ENCODE results near the gene CTXN2. TPM values are rescaled to one million over a fixed set of nuclear protein-coding genes. Genes with fewer than 3 reads are reported as not detected.

Gene CTXN2
- total and polyA plus RNA-seq, 9 of the 15 experiments (the other 6 are each of a cell fraction or from before 2014, with no cell fraction given): not detected

DNA sequence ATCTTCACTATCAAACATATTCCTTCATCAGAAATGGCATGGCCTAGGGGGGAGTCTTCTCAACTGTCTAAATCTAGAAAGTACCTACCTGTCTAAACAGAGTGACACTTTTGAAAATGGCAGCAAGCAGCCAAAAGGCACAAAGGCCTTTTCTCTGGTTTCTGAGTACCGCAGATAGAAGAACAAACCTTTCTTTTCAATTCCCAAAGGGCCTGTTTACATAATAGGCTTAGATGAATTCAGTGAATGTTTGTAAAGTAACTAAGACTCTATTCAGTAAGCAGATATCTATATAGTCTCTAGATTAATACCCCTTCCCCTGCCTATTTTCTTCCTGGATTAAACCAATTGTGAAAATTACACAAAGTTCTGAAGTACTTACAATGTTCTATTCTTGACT lies 20.5 kb upstream of the CTXN2 start (continued):
- no peak for TF ChIP-seq HDAC2 (IDR thresholded peaks at IDR 0.05)

DNA sequence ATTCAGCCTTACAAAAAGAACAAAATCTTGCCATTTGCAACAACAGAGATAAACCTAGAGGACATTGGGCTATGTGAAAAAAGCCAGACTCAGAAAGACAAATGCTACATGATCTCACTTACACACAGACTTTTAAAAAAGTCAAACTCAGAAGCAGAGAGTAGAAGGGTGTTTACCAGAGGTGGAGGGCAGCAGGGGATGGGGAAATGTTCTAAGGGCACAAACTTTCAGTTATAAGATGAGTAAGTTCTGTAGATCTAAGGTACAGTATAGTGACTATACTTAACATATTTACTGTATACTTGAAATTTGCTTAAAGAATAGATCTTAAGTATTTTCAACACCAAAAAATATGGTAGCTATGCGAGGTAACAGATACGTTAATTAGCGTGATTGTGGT lies 16.3 kb upstream of the CTXN2 start:
- H3K27ac ChIP-seq (ENCODE audit: extremely low read depth, low read depth, low read length): no peak overlapping the region
- no peak overlapping the region for H2AFZ ChIP-seq (ENCODE audit: low read depth, low read length)
- TF ChIP-seq ZNF584 (CRISPR knock-in tag; IDR thresholded peaks at IDR 0.05; ENCODE audit: low read depth) (no peak), MCM2 (IDR thresholded peaks at IDR 0.05; ENCODE audit: low read depth) (no peak)
- H3K4me2 ChIP-seq (ENCODE audit: insufficient read depth, low read length): no peak overlapping the region
- no peaks in the 10 kb centered on the region for H4K20me1 ChIP-seq (replicated peaks; ENCODE audit: control insufficient read depth, insufficient read depth, low read length)
- H3K27me3 ChIP-seq (ENCODE audit: control insufficient read depth in 2 of 2, insufficient read depth in 2 of 2, low read length in 2 of 2): no peaks in the 10 kb centered on the region
- WGBS (ENCODE audit: insufficient coverage, low coverage, missing lambda C conversion rate): 2% methylated on average over 3 of the region's 3 CpGs
- FAIRE-seq (no peak), ATAC-seq (no peak), DNase-seq (ENCODE audit: extremely low read depth in 1 of 4, low spot score in 3 of 4) (no peak)
- no peaks in the 10 kb centered on the region for H3K9me3 ChIP-seq (replicated peaks; ENCODE audit: control insufficient read depth, insufficient read depth, low read depth, low read length)
- intact Hi-C loops (cut with micrococcal nuclease) (no loop called here), in situ Hi-C loops (cut with MboI) (no loop called here)
- H3K36me3 ChIP-seq (ENCODE audit: control insufficient read depth, insufficient read depth, low read length): no peaks in the 10 kb centered on the region
- ChIA-PET POLR2A (no interaction called here), CTCF (ENCODE audit: low intra/inter-chr PET ratio) (no interaction called here)
- H3K4me3 ChIP-seq: no peak overlapping the region
- H3K79me2 ChIP-seq (ENCODE audit: control insufficient read depth, insufficient read depth, low read length): no peaks in the 10 kb centered on the region
- BruUV-seq (replicated peaks): no TSS peak
- no peak overlapping the region for H3K9ac ChIP-seq (ENCODE audit: insufficient read depth in 1 of 2, low read depth in 2 of 2, low read length in 2 of 2)
- H3K9me1 ChIP-seq (ENCODE audit: control insufficient read depth, insufficient read depth, low read length): no peaks in the 10 kb centered on the region
- peaks cover 0 to 6% of the 10 kb centered on the region in 2 experiments; a peak in 2 of 5 replicates for H3K4me1 ChIP-seq (replicated peaks in 1 of 2; ENCODE audit: control insufficient read depth in 2 of 2, insufficient read depth in 2 of 2, low read length in 2 of 2)

DNA sequence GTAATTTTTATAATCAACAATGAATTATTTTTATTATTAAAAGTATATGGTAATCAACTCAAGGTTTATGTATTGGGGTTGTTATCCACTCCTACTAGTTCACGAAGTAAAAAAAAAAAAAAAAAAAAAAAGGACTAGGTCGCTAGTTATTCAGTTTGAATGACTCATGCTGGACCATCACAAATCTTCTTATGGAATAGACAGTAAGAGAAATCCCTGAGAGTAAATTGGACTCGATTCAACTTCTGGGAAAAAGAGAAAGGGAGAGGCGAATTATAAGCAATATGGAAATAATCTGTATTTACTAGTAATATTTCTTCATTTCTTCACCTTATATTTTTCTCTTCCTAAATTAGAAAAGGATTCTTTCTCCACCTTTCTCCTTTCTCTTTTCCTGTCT lies 15.4 kb upstream of the CTXN2 start:
- in situ Hi-C loops (cut with MboI): no loop called here
- Histone ChIP-seq H3K79me2 (ENCODE audit: control insufficient read depth, insufficient read depth, low read length) (no peaks in the 10 kb centered on the region), H3K27me3 (ENCODE audit: control insufficient read depth in 2 of 2, insufficient read depth in 2 of 2, low read length in 2 of 2) (no peaks in the 10 kb centered on the region), H3K36me3 (ENCODE audit: control insufficient read depth, insufficient read depth, low read length) (no peaks in the 10 kb centered on the region), H2AFZ (ENCODE audit: low read depth, low read length) (no peak overlapping the region), H3K9me1 (ENCODE audit: control insufficient read depth, insufficient read depth, low read length) (no peaks in the 10 kb centered on the region), H3K4me3 (no peak overlapping the region), H4K20me1 (replicated peaks; ENCODE audit: control insufficient read depth, insufficient read depth, low read length) (no peaks in the 10 kb centered on the region), H3K4me2 (ENCODE audit: insufficient read depth, low read length) (no peak overlapping the region), H3K4me1 (replicated peaks in 1 of 2; ENCODE audit: control insufficient read depth in 2 of 2, insufficient read depth in 2 of 2, low read length in 2 of 2) (peaks cover 0 to 6% of the 10 kb centered on the region in 2 experiments; a peak in 2 of 5 replicates), H3K27ac (ENCODE audit: extremely low read depth, low read depth, low read length) (no peak overlapping the region), H3K9ac (ENCODE audit: insufficient read depth in 1 of 2, low read depth in 2 of 2, low read length in 2 of 2) (no peak overlapping the region), H3K9me3 (replicated peaks; ENCODE audit: control insufficient read depth, insufficient read depth, low read depth, low read length) (no peaks in the 10 kb centered on the region)
- intact Hi-C loops (cut with micrococcal nuclease): no loop called here
- no peak for ATAC-seq
- BruUV-seq (replicated peaks): no TSS peak
- no peak for TF ChIP-seq SMAD3 (CRISPR knock-in tag; conservative IDR thresholded peaks at IDR 0.05)
- TF ChIP-seq ZNF584 (CRISPR knock-in tag; IDR thresholded peaks at IDR 0.05; ENCODE audit: low read depth): no peak
- TF ChIP-seq ZNF347 (CRISPR knock-in tag; IDR thresholded peaks at IDR 0.05; ENCODE audit: low read depth): no peak
- TF ChIP-seq ZNF282 (CRISPR knock-in tag; IDR thresholded peaks at IDR 0.05): no peak
- TF ChIP-seq ZNF785 (CRISPR knock-in tag; IDR thresholded peaks at IDR 0.05): no peak
- CTCF ChIA-PET (ENCODE audit: low intra/inter-chr PET ratio): no interaction called here
- 0% methylated on average over 4 of the region's 4 CpGs for WGBS (ENCODE audit: insufficient coverage, low coverage, missing lambda C conversion rate)
- no peak for DNase-seq (ENCODE audit: extremely low read depth in 1 of 4, low spot score in 3 of 4)
- POLR2A ChIA-PET: no interaction called here
- no peak for FAIRE-seq

Measured in K562 (cell line).